Activated CD4-positive, CD25-positive, alpha-beta regulatory T cell treated with anti-CD3 and anti-CD28 coated beads, Interleukin-2, amount 50 U/mL, for 16 hours (primary cell): ENCODE results near the gene ADSS1.

Source experiments
- DNase-seq: peaks from one replicate; pipeline ENCODE4 v3.0.0-alpha.2; 2020; ENCODE audit warnings: low read depth, low spot score

ADSS1 gene

DNA sequence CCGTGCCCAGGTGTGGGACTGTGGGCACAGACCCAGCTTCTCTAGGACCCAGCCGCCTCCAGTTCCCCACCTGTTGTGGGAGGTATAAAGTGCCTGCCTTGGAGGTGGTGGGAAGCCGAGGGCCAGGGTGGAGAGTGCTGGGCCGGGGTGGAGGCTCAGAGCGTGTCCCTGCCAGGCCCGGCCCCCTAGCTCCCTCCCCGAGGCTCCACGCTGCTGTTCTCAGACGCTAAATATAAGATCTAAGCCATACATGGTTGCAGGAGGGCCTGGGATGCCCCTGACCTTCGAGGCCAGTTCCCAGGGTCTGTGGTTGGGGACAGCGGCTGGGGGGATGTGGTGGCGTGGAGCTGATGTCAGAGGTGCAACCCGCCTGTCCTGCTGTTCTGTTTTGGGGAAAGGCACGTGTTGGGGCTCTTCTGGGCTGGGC, 23.8 kb upstream of the ADSS1 start:
- DNase-seq: no peak

DNA sequence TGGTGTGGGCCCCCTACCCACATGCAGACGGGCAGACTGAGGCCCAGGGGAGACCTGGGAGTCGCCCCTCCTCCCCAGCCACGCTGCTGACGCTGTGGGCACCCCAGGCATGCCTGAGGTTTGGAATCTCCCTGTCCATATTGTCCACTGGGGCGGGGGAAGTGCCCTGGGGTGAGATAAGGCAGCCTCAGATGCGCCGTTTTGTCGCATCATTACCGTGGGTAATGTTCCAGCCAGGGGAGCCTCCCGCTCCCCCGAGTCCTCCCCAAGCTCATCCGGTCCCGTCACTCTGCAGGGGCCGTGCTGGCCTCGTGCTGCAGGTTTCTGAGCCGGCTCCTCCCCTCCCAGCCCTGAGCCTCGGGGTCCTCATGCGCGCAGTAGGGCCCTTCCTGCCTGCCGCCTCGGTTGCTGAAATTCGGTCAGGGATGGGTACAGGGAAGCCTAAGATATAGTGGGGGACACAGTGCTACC, 23.2 kb upstream of the ADSS1 start:
- DNase-seq: no peak

DNA sequence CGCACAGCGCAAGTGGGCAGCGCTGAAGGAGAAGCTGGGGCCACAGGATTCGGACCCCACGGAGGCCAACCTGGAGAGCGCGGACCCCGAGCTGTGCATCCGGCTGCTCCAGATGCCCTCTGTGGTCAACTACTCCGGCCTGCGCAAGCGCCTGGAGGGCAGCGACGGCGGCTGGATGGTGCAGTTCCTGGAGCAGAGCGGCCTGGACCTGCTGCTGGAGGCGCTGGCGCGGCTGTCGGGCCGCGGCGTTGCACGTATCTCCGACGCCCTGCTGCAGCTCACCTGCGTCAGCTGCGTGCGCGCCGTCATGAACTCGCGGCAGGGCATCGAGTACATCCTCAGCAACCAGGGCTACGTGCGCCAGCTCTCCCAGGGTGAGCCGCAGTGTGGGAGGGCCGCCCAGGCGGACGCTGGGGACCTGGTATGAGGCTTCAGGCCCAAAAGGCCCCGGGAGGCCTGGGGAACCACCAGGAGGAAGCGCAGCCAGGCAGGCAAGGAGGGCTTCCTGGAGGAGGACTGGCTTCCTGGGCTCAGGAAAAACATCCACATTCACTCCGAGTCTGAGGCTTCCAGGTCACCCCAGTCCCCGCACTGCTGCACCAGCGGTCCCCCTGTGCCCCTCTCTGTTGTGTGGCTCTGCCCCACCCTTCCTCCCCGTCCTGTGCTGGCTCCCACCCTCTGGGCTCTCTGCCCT, 22.5 kb upstream of the ADSS1 start:
- DNase-seq: no peak

DNA sequence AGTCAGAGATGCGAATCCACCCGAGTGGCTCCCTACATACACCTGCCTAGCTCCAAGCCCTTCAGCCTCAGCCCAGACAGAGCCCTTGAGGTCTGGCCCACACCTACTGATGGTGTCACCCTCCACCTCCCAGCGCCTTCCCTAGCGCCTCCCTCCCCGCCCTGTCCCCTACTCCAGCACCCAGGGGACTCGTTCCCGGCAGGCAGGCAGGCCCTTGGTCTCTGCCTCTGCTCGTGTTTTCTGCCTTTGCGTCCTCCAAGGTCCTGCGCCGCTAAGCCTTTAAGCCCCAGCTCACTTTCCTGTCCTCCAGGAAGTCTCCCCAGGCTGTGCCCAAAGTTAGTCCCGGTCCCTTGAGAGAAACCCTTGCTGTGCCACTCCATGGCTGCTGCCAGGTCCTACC, 21.9 kb upstream of the ADSS1 start:
- DNase-seq: no peak

DNA sequence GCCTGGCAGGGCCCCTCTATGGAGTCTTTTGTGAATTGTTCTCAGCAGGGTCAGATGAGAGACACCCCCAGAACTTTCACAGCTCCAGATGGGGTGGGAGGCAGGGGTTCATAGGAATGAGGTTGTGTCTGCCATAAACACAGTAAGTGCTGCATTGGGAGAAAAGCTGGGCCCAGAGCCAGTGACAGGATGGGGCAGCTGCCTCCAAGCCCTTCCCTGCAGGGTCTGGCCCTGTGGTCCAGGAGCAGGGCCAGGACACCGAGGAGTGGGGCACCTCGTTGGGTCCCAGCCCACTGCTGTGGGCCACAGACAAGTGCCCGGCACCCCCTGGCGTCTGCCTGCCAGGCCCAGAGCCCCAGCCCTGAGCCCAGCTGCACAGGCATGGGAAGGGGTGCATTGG, 21.4 kb upstream of the ADSS1 start:
- no peak for DNase-seq

DNA sequence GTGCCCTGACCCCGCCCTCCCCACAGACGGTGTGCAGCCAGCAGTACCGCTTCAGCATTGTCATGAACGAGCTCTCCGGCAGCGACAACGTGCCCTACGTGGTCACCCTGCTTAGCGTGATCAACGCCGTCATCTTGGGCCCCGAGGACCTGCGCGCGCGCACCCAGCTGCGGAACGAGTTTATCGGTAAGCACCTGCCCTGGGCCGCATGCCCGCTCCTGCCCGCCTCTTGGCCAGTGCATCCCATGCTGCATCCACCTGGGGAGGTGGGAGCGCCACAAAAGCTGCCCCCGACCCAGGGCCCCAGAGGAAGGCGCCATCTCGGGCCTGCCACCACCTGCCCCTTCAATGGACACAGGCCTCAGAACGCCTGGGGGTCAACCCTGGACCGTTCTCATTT, 20.8 kb upstream of the ADSS1 start:
- no peak for DNase-seq

DNA sequence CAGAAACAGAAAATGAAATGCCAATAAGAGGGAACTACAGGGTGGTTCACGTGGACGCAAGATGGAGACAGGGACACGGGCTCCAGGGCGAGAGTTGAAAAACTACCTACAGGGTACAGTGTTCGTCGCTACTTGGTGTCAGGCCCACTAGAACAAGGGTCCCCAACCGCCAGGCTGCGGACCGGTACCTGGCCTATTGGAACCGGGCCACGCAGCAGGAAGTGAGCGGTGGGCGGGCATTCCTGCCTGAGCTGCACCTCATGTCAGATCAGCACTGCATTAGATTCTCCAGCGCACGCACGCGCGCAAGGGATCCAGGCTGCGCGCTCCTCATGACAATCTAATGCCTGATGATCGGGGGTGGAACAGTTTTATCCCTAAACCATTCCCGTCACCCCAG, 19.8 kb upstream of the ADSS1 start:
- no peak for DNase-seq

DNA sequence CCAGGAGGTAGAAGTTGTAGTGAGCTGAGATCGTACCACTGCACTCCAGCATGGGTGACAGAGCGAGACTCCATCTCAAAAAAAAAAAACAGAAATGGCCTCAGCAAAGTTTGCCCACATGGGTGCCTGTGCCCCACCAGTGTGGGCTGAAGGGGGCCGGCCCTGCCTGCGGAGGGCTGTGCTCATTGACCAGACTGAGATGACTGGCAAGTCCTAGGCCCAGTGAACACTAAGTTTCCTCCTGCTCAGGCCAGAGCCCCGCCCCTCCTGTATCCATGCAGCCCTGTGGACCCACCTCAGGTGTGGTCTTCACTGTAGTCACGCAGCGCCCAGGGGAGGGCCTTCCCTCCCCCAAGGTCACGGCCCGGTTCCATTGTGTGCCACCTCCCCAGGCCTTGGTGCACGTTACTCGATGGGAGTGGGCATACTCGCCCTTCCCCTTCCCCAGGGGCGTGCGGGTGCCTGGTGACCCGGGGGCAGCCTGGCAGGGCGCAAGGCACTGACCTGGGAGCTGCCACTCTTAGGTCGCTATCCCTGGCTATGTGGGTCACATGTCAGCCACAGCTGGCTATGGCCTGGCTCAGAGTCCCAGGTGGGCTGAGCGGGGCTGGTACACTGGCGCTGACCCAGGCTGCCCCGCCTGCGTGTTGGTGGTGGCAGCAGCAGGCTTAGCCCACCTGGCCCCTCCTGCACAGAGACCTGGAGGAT, 18.5 kb upstream of the ADSS1 start:
- DNase-seq: no peak

DNA sequence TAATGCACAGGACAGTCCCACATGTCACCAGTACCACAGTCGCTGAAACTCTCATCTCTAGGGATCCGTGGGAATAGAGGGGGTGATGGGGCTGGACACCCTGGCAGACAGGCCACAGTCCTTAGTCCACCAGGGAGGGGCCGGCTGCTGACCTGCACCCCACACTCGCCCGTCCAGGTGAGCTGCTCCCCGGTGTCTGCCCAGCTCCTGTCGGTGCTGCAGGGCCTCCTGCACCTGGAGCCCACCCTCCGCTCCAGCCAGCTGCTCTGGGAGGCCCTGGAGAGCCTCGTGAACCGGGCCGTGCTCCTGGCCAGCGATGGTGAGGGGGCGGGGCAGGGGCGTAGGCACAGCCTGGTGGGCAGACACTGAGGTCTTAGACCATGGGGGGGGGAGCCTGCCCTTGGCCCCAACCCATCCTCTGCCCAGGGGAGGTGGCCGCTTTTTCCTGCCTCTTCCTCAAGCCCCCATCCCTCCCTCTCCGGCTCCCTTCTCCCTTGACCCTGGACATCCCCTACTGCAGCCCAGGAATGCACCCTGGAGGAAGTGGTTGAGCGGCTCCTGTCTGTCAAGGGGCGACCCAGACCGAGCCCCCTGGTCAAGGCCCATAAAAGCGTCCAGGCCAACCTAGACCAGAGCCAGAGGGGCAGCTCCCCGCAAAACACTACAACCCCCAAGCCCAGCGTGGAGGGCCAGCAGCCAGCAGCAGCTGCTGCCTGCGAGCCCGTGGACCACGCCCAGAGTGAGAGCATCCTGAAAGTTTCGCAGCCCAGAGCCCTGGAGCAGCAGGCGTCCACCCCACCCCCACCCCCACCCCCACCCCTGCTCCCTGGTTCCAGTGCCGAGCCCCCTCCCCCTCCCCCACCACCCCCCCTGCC, 17.1 kb upstream of the ADSS1 start:
- no peak for DNase-seq

DNA sequence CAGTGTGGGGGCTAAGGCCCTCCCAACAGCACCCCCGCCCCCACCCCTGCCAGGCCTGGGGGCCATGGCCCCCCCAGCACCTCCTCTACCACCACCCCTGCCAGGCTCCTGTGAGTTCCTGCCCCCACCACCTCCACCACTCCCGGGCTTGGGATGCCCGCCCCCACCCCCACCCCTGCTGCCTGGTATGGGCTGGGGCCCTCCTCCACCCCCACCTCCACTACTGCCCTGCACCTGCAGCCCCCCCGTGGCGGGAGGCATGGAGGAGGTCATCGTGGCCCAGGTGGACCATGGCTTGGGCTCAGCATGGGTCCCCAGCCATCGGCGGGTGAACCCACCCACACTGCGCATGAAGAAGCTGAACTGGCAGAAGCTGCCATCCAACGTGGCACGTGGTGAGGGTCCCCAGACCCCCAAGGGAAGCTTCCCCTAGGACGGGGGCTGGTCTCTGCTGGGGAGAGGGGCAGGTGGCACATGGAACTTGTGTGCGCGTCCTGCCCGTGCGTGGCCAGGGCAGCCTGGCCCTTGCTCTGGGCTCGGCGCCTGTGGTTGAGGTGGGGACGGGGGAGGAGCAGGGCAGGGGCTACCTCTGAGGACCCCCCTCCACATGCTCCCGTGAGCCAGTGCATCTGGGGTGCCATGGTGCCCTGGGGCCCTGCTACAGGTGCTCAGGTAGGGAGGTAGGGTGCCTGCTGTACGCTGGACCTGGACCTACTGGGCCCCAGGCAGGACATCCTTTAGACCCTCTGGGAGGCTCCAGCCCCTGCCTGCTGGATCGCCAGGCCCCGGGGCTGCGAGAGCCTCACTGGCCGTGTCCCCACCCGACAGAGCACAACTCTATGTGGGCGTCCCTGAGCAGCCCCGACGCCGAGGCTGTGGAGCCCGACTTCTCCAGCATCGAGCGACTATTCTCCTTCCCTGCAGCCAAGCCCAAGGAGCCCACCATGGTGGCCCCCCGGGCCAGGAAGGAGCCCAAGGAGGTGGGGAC, 16.1 kb upstream of the ADSS1 start:
- no peak for DNase-seq

DNA sequence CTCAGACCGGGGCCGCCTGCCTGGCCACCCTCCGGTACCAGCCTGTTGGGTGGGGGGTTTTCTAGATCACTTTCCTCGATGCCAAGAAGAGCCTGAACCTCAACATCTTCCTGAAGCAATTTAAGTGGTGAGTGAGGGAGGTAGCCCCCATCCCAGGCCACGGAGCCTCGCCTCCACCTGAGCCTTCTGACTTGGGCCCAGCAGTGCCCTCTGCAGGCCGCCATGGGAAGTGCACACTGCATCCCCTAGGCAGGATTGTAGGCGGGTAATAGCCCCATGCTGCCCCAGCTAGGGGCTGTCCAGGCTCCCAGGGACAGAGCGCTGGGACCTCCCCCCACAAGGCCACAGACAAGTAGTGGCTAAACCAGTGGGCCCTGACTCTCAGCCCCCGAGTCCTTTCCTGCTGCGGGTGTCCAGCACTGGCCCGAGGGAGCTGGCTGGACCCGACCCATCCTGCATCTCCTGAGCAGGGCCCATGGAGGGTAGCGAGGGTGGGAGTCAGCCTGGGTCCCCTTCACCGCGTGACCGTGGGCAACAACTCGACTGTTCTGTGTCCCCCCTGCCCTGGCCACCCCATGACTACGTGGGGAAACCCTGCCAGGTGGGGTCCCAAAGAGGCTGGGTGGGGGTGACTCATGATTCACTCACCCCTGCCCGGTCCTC, 15.3 kb upstream of the ADSS1 start:
- peak; percentile 39 for DNase-seq

DNA sequence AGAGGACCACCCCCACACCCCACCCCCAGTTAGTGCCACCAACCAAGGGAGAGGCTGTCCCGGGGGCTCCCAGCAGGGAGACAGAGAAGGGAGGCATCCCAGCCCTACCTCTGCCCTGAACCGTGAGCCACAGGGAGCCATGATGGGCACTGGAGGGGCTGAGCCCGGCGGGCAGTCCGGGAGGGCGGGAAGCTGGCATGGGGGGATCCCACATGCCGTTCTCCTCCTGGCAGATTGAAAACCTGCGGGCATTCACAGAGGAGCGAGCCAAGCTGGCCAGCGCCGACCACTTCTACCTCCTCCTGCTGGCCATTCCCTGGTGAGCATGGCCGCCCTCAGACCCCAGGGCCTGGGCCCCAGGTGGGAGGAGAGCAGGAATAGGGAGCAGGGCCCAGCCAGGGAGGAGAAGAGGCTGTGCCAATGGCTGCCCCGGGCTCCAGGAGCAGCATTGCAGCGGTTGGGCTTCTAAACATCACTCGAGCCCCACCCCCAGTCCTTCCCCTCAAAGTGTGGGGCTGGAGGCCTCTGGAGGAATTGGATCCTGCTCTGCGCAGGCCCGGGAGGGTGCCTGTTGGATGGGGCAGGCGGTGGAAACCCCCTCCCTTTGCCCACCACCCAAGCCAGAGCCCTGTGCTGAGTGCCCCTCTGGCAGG, 14.5 kb upstream of the ADSS1 start:
- DNase-seq: no peak

DNA sequence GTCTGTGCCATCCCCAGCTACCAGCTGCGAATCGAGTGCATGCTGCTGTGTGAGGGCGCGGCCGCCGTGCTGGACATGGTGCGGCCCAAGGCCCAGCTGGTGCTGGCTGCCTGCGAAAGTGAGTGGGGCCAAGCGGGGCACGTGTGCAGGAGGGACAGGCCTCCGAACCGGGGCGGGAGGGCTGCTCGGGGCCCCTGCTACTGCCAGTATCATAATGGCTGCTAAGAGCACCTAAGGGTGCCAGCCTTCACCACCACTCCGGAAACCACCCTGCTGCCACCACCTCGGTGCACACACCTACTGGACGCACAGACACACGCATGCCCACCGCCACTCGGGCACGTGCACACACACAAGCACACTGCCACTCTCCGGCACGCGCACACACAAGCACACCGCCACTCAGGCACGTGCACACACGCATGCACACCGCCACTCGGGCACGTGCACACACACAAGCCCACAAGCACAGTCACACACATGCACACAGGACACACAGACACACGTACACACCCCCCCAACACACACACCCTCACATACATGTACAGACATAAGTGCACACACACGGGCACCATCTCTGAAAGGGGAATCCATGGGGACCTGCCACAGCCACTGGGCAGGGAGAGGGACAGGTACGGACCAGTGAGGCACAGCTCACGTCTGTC, 13.8 kb upstream of the ADSS1 start:
- no peak for DNase-seq

DNA sequence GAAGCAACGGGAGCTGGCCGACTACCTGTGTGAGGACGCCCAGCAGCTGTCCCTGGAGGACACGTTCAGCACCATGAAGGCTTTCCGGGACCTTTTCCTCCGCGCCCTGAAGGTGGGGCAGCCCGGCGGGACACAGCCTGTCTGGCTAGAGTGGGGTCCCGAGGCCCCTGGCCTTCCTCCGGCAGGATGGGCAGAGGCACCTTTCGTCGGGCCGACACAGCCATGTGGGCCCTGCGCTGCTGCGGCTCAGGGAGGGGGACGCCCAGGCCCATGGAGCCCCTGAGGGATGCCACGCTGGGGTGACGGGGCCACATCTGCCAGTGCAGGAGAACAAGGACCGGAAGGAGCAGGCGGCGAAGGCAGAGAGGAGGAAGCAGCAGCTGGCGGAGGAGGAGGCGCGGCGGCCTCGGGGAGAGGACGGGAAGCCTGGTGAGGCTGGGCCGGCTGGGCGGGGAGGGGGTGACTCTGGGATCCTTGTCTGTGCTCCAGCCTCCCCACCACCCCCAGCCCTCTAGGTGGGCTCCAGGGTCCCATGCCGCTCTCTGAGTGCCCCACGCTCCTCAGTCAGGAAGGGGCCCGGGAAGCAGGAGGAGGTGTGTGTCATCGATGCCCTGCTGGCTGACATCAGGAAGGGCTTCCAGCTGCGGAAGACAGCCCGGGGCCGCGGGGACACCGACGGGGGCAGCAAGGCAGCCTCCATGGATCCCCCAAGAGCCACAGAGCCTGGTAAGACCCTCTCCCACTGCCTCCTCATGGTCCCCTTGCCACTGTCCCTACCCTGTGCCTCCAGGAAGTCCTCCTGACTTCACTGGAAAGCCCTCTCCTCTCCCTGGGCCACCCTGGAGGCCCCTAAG, 10.9 kb upstream of the ADSS1 start:
- no peak for DNase-seq

DNA sequence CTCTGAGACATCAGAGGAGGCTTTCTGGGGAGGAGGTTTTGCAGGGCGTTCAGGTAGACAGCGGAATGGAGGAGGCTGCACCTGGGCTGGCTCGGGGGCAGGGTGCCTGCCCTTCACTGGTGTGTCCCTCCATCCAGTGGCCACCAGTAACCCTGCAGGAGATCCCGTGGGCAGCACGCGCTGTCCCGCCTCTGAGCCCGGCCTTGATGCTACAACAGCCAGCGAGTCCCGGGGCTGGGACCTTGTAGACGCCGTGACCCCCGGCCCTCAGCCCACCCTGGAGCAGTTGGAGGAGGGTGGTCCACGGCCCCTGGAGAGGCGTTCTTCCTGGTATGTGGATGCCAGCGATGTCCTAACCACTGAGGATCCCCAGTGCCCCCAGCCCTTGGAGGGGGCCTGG, 10.0 kb upstream of the ADSS1 start:
- no peak for DNase-seq

DNA sequence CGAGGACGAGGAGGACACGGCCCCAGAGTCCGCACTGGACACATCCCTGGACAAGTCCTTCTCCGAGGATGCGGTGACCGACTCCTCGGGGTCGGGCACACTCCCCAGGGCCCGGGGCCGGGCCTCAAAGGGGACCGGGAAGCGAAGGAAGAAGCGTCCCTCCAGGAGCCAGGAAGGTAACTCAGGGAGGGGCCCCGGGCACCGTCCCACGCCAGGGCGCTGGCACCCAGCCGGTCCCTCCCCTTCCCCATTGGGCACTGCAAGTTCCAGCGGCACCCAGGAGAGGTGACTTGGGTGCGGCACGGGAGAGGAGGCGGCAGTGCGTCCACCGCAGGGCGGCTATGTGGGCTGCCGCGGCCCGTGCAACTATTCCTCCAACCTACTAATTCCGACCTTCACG, 9.3 kb upstream of the ADSS1 start:
- no peak for DNase-seq

DNA sequence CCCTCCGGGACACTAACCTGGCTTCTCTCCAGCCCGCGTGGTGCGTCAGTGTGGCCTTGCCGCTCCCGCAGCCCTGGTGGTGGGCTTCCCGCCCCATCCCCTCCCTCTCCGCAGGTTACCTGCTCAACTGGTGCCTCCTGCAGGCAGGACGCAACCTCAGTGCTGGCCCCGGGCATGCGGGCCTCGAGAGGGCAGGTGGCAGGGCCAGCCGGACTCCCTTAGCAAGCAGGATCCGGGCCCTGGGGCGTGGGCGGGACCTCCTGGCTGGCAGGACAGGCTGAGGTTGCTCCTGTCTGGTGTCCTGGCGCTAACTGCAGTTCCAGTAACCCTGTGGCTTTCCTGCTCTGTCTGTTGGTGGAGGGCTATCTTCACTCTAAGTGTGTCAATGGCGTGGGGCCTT, 8.6 kb upstream of the ADSS1 start:
- no peak for DNase-seq

DNA sequence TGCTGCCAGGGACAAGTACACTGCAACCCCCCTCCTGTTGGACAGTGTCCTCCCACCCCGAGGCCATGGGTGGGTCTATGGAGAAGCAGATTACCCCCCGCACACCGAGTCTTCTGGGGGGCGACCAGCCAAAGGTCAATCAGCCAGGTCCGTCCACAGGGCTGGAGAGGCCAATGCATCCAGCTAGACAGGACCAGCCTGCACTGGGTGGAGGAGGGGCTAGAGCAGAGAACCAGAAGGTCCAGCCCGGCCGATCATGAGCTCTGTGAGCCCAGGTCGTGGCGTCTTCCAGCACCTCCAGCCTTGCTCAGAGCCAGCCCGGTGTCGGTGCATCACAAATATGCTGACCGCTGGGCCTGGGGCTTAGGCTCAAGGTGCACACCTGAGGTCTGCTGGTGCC, 8.2 kb upstream of the ADSS1 start:
- no peak for DNase-seq

DNA sequence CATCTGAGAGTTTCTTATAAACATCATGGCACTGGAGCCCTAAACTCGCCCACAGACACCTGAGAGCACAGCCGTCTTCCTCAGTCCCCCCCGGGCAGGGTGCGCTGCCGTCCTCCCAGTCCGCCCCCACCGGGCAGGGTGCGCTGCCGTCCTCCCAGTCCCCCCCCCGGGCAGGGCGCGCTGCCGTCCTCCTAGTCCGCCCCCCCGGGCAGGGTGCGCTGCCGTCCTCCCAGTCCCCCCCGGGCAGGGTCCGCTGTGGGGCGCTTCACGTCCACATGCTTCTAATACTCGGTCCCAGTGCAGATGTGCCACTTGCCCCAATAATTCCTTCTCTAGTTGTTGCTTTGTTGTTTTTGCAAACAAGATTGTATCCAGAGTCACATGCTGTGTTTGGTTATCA, 6.9 kb upstream of the ADSS1 start:
- DNase-seq: no peak
